ENCODE results near the gene CPLX1.

The CPLX1 gene

DNA sequence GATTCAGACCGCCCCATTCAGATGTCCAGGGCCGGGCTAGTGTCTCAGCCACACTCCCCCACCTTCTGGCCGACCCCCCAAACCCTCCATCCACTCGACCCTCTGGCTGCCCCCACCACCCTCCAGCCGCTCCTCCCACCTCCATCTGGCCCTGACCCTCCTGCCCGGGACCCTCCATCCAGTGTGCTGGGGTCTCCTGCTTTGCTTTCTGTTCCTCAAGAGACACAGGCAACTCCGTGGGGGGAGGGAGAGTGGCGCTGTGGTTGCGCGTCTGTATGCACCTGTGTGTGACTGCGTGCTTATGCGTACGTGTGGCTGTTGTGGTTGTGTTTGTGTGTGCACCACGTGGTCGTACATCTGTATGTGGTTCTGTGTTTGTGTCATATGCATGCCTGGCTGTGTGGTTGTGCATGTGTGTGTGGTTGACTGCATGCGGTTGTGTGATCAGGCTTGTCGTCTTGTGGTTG lies 33.3 kb downstream of the CPLX1 start:
- Mint-ChIP-seq H3K36me3 (ENCODE audit: low read depth) (no peaks in the 10 kb centered on the region), H3K4me3 (no peak overlapping the region), H3K4me1 (peaks cover 19% of the 10 kb centered on the region), H3K9me3 (no peaks in the 10 kb centered on the region), H3K27ac (no peak overlapping the region), H3K27me3 (ENCODE audit: low read depth, poor library complexity) (peaks cover 81% of the 10 kb centered on the region)
- no peak for TF ChIP-seq CTCF (IDR thresholded peaks at IDR 0.05)
- no peak for DNase-seq

DNA sequence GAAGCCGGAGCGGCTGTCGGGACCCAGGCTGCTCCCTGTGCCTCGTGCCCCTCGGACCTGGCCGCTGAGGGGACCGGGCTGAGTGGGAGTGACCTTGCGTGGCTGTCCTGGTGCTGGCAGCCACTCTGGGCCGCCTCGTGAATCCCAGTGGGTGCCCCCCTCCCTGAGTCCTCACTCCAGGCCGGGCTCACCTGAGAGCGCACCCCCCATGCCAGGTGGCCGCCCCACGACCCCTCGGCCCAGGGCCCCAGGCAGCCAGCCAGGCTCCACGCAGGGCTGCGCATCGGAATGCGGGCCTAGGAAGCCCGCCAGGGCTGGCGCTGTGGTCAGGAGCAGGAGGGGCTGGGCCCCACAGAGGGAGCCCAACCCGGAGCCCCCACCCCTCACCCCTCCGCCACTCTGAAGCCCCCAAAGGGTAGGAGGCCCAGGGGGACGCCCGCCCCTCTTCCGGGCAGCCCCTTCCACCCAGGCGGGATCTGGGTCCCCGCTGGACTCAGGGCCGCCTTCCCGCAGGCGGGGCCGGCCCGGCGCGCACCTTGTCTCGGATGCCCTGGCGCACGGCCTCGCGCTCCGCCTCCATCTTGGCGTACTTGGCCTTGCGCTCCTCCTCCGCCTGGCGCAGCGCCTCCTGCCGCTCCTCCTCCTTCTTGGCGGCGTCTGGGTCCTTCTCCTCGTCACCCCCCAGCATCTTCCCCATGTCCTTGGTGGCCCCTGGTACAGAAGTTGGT lies 33.9 kb downstream of the CPLX1 start:
- Mint-ChIP-seq H3K9me3 (no peaks in the 10 kb centered on the region), H3K27me3 (ENCODE audit: low read depth, poor library complexity) (peaks cover 82% of the 10 kb centered on the region), H3K36me3 (ENCODE audit: low read depth) (no peaks in the 10 kb centered on the region), H3K4me3 (no peak overlapping the region), H3K4me1 (peaks cover 24% of the 10 kb centered on the region), H3K27ac (no peak overlapping the region)
- peak; percentile 49 for DNase-seq
- TF ChIP-seq CTCF (IDR thresholded peaks at IDR 0.05), result no peak

DNA sequence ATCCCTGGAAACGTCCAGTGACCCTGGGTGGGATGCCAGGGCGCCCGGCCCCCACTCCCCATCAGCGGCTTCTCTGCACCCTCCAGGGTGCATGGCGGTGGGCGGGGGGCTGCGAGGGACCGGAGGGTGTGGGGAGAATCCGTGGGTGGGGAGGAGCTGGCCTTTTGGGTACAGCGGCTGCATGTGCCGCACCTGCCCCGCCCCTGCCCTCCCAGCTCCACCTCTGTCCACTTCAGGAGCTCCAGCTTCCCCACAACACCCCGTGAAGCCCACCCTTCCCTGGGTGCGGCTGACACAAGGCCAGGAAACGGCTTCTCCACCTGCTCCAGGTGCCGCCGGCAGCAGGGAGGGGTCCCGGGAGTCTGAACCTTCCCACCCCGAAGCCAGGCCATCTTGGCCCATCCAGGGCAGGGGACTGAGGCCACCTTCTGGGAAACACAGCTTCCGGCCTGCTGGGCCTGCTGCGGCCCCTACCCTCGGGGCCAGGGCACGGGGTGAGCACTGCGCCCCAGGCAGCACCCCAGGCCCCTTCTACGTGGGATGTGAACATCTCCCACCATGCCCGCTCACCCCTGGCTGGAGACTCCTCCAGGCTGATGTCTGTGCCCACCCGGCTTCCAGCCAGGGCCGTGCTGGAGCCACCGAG lies 34.6 kb downstream of the CPLX1 start:
- H3K4me3 Mint-ChIP-seq, result no peak overlapping the region
- TF ChIP-seq CTCF (IDR thresholded peaks at IDR 0.05), result no peak
- no peak overlapping the region for H3K27ac Mint-ChIP-seq
- H3K36me3 Mint-ChIP-seq (ENCODE audit: low read depth), result no peaks in the 10 kb centered on the region
- no peak for DNase-seq
- H3K27me3 Mint-ChIP-seq (ENCODE audit: low read depth, poor library complexity), result peaks cover 79% of the 10 kb centered on the region
- H3K9me3 Mint-ChIP-seq, result no peaks in the 10 kb centered on the region
- H3K4me1 Mint-ChIP-seq, result peaks cover 25% of the 10 kb centered on the region

- no peak overlapping the region for H3K4me3 Mint-ChIP-seq
- H3K36me3 Mint-ChIP-seq (ENCODE audit: low read depth), result no peaks in the 10 kb centered on the region
- no peak for TF ChIP-seq CTCF (IDR thresholded peaks at IDR 0.05)
- no peak for DNase-seq
- H3K27me3 Mint-ChIP-seq (ENCODE audit: low read depth, poor library complexity), result peaks cover 79% of the 10 kb centered on the region
- peaks cover 31% of the 10 kb centered on the region for H3K4me1 Mint-ChIP-seq
- no peak overlapping the region for H3K27ac Mint-ChIP-seq
- no peaks in the 10 kb centered on the region for H3K9me3 Mint-ChIP-seq
These were observed 35.5 kb downstream of the CPLX1 start for GRCh38 chr4:790466-790820.

DNA sequence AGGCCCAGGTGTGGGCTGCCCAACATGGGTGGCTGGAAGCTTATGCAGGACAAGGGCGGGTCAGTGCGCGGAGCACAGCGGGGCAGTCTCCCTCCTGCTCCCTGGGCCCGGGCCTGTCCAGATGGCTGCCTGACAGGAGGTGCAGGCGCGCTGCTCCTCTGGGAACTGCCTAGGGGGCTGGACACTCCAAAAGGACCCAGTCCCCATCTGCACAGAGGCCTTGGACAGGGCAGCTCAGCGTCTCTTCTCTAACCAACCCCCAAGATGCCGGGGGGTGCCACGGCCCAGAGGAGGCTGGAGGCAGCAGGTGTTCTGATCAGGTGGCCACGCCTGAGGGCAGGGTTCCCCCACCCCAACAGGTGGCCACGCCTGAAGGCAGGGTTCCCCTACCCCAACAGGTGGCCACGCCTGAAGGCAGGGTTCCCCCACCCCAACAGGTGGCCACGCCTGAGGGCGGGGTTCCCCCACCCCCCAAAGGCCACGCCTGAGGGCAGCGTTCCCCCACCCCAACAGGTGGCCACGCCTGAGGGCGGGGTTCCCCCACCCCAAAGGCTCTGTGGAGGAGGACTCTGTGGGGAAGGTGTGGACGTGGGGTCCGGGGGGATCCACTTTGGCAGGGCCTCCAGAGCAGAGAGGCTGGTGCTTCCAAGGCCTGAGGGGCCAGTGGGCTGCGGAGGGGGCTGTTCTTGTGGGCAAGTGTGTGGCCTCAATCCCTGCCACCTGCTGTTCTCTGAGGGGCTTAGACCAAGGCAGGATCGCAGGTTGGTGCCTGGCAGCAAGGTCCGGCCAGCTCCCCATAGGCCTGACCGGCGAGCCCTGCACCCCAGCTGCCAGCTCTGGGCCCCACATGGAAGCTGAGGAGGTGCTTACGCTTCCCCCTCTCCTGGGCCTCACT lies 36.1 kb downstream of the CPLX1 start:
- Mint-ChIP-seq H3K27ac (no peak overlapping the region), H3K9me3 (no peaks in the 10 kb centered on the region), H3K36me3 (ENCODE audit: low read depth) (no peaks in the 10 kb centered on the region), H3K4me3 (no peak overlapping the region), H3K4me1 (peaks cover 35% of the 10 kb centered on the region), H3K27me3 (ENCODE audit: low read depth, poor library complexity) (peaks cover 81% of the 10 kb centered on the region)
- no peak for DNase-seq
- TF ChIP-seq CTCF (IDR thresholded peaks at IDR 0.05), result no peak
